Smooth muscle cell (in vitro differentiated cells): ENCODE measurements around the gene POP4. TPM values are rescaled to one million over a fixed set of nuclear protein-coding genes. Genes with fewer than 3 reads are reported as not detected.

Experiments used
- DNase-seq: peaks from one replicate; lab custom pipeline; 2025; ENCODE audit not compliant: unreplicated experiment; lab: John Stamatoyannopoulos, UW
- H2AFZ ChIP-seq: fragments of 200-600 bp; sonication (generic); 2 replicates; pipeline ENCODE4 v1.6.0; 2016; ENCODE audit warnings: antibody characterized with exemption, low read depth, mild to moderate bottlenecking
- H3F3A ChIP-seq: fragments of 200-600 bp; sonication (generic); 2 replicates; pipeline ENCODE4 v1.6.0; 2017; ENCODE audit warnings: antibody characterized with exemption, low read depth
- H3K27ac ChIP-seq: fragments of 200-600 bp; sonication (generic); 2 replicates; pipeline ENCODE4 v1.5.1; 2016; ENCODE audit warnings: low read depth, mild to moderate bottlenecking
- H3K27me3 ChIP-seq: fragments of 200-600 bp; sonication (generic); 2 replicates; pipeline ENCODE4 v1.6.1; 2016; ENCODE audit warnings: low read depth, mild to moderate bottlenecking
- H3K36me3 ChIP-seq: fragments of 200-600 bp; sonication (generic); 2 replicates; pipeline ENCODE4 v1.5.1; 2016; ENCODE audit warnings: low read depth
- H3K4me1 ChIP-seq: fragments of 200-600 bp; sonication (generic); 2 replicates; pipeline ENCODE4 v1.5.1; 2016; ENCODE audit warnings: low read depth
- H3K4me2 ChIP-seq: fragments of 200-600 bp; sonication (generic); 2 replicates; pipeline ENCODE4 v1.6.0; 2016; ENCODE audit warnings: mild to moderate bottlenecking
- H3K4me3 ChIP-seq: fragments of 200-600 bp; sonication (generic); 2 replicates; pipeline ENCODE4 v1.5.1; 2016; ENCODE audit warnings: mild to moderate bottlenecking
- H3K79me2 ChIP-seq: fragments of 200-600 bp; sonication (generic); 2 replicates; pipeline ENCODE4 v1.6.0; 2016; ENCODE audit warnings: low read depth, mild to moderate bottlenecking
- H3K9ac ChIP-seq: fragments of 200-600 bp; sonication (generic); 2 replicates; pipeline ENCODE4 v1.6.0; 2016; ENCODE audit warnings: low read depth
- H3K9me3 ChIP-seq: fragments of 200-600 bp; sonication (generic); replicated peaks from 2 replicates; pipeline ENCODE4 v1.5.1; 2016; ENCODE audit warnings: low read depth
- H4K20me1 ChIP-seq: fragments of 200-600 bp; sonication (generic); 2 replicates; pipeline ENCODE4 v1.6.0; 2016; ENCODE audit warnings: low read depth
- WGBS: methylation state at CpG from one replicate; pipeline ENCODE4 v1.1.7; 2016; ENCODE audit warnings: low lambda C conversion rate; 5-methylcytosine and 5-hydroxymethylcytosine counted together
- polyA plus RNA-seq: library from polyadenylated mRNA; unstranded; fragments of >200 nt; fragmentation: Nextera tagmentation; extraction: Ambion mirVana; gene quantifications from 2 replicates; pipeline ENCODE4 v1.2.1, GENCODE V29; 2016
- total RNA-seq: library from RNA; depleted of rRNA; stranded (reverse); fragments of >200 nt; gene quantifications from 2 replicates; pipeline ENCODE4 v1.2.3, GENCODE V29; 2014
- TF ChIP-seq, protein P1 (sequence below): fragments of 200-600 bp; sonication (generic); IDR thresholded peaks from 2 replicates; pipeline ENCODE4 v1.5.1; 2017; ENCODE audit warnings: borderline replicate concordance, mild to moderate bottlenecking, antibody characterized with exemption; ENCODE audit not compliant: insufficient read depth, poor library complexity, severe bottlenecking

POP4 gene
- total and polyA plus RNA-seq, 2 experiments from 2014 or later: 54.4 to 94.9 TPM

GRCh38 chr19:29581398-29581797 lies 24.7 kb upstream of the POP4 start:
- Histone ChIP-seq H3K9ac (no peak overlapping the region), H3K9me3 (no peaks in the 10 kb centered on the region), H3K27me3 (no peaks in the 10 kb centered on the region), H3F3A (peaks cover 4% of the 10 kb centered on the region), H3K27ac (no peak overlapping the region), H3K36me3 (no peaks in the 10 kb centered on the region), H3K4me1 (no peaks in the 10 kb centered on the region), H4K20me1 (no peaks in the 10 kb centered on the region), H3K4me2 (no peak overlapping the region), H3K4me3 (no peak overlapping the region), H3K79me2 (no peaks in the 10 kb centered on the region), H2AFZ (no peak overlapping the region)
- 0% methylated on average over 1 of the region's 1 CpG for WGBS
- no peak for DNase-seq
- TF ChIP-seq, protein P1, sequence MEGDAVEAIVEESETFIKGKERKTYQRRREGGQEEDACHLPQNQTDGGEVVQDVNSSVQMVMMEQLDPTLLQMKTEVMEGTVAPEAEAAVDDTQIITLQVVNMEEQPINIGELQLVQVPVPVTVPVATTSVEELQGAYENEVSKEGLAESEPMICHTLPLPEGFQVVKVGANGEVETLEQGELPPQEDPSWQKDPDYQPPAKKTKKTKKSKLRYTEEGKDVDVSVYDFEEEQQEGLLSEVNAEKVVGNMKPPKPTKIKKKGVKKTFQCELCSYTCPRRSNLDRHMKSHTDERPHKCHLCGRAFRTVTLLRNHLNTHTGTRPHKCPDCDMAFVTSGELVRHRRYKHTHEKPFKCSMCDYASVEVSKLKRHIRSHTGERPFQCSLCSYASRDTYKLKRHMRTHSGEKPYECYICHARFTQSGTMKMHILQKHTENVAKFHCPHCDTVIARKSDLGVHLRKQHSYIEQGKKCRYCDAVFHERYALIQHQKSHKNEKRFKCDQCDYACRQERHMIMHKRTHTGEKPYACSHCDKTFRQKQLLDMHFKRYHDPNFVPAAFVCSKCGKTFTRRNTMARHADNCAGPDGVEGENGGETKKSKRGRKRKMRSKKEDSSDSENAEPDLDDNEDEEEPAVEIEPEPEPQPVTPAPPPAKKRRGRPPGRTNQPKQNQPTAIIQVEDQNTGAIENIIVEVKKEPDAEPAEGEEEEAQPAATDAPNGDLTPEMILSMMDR: no peak

DNA sequence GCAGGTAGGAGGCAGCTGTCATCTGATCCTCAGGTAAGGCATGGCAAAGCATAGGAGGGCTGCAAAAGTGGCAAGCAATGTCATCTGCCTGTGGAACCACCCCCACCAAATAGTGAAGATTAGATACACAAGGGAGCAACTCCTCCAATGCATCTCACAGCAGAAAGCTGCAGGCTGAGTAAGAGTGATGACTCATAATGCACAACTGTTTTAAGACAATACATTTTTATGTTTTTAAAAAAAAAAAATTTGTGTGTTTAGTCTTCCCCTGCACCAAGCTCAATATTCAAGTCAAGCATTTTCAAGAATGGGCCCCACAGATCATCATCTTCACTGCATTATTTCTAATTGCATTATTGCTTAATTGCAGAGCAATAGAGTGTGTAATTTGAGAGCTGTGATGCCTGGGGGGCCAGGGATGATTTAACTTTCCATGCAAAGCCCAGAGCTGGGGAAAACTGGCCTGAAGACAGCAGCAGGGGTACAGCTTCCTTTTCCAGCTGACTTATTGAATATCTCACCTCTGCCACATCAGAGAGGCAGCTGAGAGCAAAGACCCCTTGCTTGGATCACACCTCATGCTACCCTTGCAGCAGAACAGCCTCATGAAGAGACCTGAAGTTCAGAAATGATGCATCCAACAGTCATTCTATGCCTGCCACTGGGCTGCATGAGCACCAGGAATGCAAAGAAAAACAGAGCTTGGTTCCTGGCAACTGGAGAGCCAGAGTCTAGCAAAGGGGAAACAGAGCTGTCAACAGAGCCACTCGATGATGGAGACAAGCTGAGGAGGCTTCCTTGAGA lies 22.7 kb upstream of the POP4 start:
- Histone ChIP-seq H3K79me2 (no peaks in the 10 kb centered on the region), H3K27me3 (no peaks in the 10 kb centered on the region), H3K27ac (peak overlapping the region; percentile 50), H3K9me3 (no peaks in the 10 kb centered on the region), H3K4me1 (peaks cover 8% of the 10 kb centered on the region), H3K36me3 (no peaks in the 10 kb centered on the region), H2AFZ (no peak overlapping the region), H3K4me2 (peak overlapping the region; percentile 7), H3K9ac (no peak overlapping the region), H3K4me3 (no peak overlapping the region), H4K20me1 (no peaks in the 10 kb centered on the region), H3F3A (peaks cover 13% of the 10 kb centered on the region)
- DNase-seq: no peak
- WGBS: 24% methylated on average over 1 of the region's 1 CpG
- TF ChIP-seq, protein P1: no peak

DNA sequence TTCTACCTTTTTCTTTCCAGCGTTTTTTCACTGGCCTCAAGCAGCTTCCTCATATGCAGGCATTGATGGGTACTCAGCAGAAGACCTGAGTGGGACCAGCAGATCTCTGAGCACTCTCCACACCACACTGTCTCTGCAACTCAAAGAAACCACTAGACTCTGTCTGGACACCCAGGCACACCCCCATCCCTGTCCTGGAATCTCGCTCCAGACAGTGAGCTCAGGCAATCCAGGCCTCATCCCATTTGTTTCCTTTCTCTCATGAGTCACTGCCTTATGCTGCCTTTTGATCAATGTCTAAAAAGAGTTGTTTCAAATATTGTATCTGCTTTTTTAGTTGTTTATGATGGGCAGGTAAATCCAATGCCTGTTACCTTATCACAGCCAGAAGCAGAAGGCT lies 19.7 kb upstream of the POP4 start:
- 33% methylated on average over 2 of the region's 2 CpGs for WGBS
- H4K20me1 ChIP-seq: no peaks in the 10 kb centered on the region

More for the DNA sequence above, 19.7 kb upstream of the POP4 start:
- Histone ChIP-seq H3K27me3 (peaks cover 8% of the 10 kb centered on the region), H3K4me2 (peak overlapping the region; percentile 77), H3K4me1 (peaks cover 8% of the 10 kb centered on the region), H3K9ac (peak overlapping the region; percentile 85), H3K4me3 (no peak overlapping the region), H2AFZ (peak overlapping the region; percentile 68), H3K36me3 (no peaks in the 10 kb centered on the region), H3F3A (peaks cover 13% of the 10 kb centered on the region), H3K79me2 (no peaks in the 10 kb centered on the region), H3K9me3 (no peaks in the 10 kb centered on the region), H3K27ac (peak overlapping the region; percentile 99)
- TF ChIP-seq, protein P1: no peak
- no peak for DNase-seq
